GOT3 (cell line): ENCODE measurements around the gene DNAJC17.

ENCODE experiments used
- DNase-seq: peaks from one replicate; lab custom pipeline; 2025; ENCODE audit warnings: mixed read lengths; lab: John Stamatoyannopoulos, UW

DNAJC17 gene

DNA sequence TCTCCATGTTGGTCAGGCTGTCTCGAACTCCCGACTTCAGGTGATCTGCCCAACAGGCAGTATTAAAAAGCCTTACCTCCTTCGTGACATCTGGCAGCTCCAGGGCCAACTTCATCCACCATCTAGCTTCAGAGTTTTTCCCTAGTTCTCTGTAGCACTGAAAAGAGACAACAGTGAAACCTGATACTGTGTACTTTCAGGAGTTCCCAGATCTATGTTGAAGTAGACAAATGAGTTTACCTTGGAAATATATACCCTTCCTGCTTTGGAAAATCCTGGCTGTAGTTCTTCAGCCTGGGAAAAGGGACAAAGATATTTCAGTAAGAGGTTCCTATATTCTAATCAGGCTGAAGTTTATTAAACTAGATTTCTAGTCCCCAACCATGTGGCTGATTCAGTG, 70.2 kb downstream of the DNAJC17 start:
- no peak for DNase-seq

DNA sequence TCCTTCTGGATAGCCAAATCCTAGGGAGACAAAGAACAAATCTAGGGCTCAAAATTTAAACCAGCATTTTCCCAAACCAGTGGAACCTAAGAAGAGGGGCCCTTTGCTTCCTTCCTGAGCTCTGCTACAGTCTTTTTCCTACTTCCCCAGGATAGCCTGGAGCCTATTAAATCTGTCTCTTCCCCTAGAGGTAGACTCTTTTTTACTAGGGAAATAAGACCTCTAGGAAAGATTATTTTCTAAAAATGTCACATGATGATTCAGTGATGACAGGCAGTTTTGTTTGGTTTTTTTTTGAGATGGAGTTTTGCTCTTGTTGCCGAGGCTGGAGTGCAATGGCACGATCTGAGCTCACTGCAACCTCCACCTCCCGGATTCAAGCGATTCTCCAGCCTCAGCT, 70.7 kb downstream of the DNAJC17 start:
- no peak for DNase-seq

DNA sequence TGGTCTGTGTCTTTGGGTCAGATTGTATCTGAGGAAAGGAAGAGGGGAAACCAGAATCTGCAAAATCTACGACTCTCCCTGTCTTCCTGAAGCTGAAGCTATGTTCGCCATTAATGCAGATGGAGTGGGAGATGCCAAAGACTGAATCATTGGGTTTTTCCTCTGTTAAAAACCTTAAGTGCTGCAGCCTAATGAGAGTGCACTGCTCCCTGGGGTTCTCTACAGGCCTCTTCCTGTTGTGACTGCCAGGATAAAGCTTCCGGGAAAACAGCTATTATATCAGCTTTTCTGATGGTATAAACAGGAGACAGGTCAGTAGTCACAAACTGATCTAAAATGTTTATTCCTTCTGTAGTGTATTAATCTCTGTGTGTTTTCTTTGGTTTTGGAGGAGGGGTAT, 76.2 kb downstream of the DNAJC17 start:
- no peak for DNase-seq

DNA sequence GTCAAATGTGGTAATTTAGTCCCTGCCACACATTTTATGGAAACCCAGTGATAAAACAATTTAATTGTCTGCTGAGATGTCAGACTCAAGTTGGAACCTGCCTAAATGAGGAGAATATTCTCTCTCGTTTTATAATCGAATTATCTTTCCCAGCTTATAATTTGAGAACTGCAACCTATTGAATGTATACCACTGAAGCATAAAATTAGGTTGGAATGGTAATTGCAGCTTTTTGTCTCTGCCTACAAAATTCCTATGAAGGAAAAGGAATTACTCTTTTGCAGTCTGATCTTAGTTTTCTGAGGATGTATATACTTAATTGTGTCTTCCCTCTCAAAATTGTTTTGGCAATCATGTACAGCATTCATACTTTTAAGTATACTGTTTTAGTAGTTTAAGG, 83.4 kb downstream of the DNAJC17 start:
- DNase-seq = no peak

DNA sequence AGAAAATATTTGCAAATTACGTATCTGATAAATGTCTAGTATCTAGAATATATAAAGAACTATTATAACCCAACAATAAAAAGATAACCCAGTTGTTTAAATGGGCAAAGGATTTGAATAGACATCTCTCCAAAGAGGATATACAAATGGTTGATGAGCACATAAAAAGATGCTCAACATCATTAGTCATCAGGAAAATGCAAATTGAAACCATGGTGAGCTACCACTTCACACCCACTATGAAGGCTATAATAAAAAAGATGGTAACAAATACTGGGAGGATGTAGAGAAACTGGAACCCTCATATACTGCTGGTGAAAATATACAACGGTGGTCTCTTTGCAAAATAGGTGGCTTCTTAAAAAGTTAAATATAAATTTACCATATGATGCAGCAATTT, 84.3 kb downstream of the DNAJC17 start:
- DNase-seq = no peak

DNA sequence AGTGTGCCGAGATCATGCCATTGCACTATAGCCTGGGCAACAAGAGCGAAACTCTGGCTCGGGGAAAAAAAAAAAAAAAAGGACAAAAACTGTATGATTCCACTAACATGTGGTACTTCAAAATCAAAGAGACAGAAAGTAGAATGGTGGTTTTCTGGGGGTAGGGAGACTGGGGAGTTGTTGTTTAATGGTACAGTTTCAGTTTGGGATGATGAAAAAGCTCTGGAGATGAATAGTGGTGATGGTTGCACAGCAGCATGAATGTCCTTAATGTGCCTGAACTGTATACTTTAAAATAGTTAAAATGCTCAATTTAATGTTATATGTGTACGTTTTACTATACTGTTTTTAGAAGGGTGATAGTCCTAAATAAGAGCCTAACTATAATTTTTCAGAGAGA, 84.9 kb downstream of the DNAJC17 start:
- no peak for DNase-seq

DNA sequence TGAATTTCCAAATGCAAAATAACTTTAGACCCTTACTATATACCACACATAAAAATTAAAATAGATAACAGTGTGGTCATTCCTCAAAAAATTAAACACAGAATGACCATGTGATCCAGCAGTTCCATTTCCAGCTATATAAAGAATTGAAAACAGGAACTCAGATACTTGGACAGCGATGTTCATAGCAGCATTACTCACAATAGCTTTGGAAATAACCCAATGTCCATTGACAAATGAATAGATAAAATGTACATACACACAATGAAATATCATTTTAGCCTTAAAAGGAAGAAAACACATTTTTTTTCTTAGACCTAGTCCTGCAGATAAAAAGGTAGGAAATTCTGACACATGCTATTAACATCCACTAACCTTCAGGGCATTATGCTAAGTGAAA, 85.6 kb downstream of the DNAJC17 start:
- DNase-seq = no peak

DNA sequence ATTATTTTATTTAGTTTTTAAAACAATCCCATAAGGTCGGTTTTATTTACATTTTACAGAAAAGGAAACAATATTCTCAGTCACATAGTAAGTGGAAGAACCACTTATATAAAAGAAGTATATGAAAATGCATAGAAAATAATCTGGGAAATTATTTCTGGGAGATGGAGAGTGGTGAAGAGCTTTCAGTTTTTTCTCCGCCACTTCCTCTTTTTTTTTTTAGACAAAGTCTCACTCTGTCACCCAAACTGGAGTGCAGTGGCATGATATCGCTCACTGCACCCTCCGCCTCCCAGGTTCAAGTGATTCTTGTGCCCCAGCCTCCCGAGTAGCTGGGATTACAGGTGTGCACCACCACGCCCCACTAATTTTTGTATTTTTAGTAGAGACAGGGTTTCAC, 91.1 kb downstream of the DNAJC17 start:
- no peak for DNase-seq
